Forelimb muscle (tissue), 1 donor: ENCODE results near the gene COQ7. TPM values are rescaled to one million over a fixed set of nuclear protein-coding genes. Genes with fewer than 3 reads are reported as not detected.

Source experiments
- DNase-seq: peaks from one replicate; pipeline ENCODE4 v3.0.0-alpha.2; 2013; ENCODE audit warnings: low read depth
- polyA plus RNA-seq: library from polyadenylated mRNA; unstranded; fragments of 120-200 nt; gene quantifications from one replicate; pipeline ENCODE4 v1.2.1, GENCODE V29; 2013; ENCODE audit not compliant: insufficient read length

The COQ7 gene
- 31.2 TPM for polyA plus RNA-seq

DNA sequence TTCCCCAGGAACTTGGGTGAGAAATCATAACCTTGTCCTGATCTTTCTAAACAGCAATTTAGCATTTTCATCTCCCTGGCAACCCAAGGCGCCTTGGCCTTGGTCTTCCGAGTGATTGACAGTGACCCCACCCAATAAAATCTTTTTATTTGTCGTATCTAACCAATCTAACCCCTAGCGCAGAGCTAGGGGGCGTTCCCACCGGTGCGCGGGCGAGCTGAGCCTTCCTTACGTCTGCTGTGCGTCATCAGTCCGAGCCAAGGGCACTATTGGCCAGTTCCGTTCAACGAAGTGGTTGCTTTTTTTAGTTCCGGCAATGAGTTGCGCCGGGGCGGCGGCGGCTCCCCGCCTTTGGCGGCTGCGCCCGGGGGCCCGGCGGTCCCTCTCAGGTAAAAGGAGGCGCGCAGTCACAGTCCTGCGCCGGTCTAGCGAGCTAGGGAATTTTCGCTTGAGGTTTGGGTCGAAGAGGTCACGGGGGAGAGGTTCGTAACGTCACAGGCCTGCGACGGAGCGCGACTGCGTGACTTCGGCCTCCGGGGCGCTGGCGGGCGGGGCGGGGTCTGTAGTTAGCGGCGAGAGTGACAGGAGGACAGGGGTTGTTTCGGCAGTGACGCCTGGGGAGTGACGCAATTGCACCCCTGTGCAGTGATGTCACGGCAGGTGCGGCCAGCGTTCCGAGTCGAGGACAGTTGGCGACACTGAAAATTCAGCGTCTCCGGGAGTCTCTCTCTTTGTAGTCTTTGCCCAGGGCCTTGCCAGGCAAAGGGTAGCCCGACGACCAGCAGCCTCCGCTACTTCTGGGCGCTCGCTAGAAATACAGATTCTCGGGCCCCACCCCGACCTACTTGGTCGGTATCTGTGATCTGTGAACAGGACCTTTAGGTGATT lies at the start of gene COQ7:
COQ7 (plus strand) TSS at position 266 of the 888 bp plus-strand sequence; CDS start at position 317, 51 bp downstream.
- DNase-seq: peak; percentile 99

DNA sequence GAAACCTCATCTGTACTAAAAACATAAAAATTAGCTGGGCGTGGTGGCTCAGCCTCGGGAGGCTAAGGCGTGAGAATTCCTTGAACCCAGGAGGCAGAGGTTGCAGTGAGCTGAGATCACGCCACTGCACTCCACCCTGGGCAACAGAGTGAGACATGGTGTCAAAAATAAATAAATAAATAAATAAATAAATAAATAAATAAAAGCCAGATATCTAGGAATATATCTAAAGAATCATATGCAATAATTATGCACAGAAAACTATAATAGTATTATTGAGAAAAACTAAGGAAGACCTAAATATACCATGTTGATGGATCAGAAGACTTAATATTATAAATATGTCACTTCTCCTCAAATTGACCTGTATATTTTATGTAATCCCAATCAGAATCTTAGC lies 46.7 kb upstream of the COQ7 start:
- DNase-seq: no peak

DNA sequence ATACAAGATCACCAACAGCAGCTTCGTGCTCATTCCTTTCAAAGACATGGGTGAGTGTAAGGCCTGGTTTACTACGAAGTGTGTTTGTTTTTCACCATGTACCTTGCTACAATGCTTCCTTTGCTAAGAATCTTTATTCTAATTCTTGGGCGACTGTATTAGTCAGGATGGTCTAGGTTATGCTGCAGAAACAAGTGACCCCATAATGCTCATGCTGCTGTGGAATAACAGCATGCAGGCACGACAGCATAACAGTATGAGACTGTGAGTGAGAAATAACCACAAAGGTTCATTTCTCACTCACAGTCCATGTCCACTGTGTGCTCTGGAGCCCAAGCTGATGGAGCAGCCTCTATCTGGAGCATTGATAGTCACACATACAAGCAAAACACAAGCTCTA lies 45.7 kb upstream of the COQ7 start:
- DNase-seq: no peak

DNA sequence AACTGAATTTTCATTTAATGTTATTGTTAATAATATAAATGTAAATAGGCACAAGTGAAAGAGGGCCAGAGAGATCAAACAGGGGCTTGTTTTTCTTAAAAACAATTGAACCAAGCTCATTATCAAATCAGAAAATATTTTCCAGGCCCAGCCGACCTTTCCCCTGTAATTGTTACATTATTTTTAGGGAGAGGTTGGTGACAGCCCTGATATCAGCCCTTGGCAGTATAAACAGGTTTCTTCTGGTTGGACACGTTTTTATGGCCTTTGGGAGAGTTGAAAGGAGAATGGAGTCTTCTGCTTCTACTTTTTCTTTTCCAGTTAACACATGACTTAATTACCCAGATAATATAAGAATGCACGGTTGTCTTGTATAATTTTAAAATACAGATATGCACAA lies 40.0 kb upstream of the COQ7 start:
- no peak for DNase-seq

DNA sequence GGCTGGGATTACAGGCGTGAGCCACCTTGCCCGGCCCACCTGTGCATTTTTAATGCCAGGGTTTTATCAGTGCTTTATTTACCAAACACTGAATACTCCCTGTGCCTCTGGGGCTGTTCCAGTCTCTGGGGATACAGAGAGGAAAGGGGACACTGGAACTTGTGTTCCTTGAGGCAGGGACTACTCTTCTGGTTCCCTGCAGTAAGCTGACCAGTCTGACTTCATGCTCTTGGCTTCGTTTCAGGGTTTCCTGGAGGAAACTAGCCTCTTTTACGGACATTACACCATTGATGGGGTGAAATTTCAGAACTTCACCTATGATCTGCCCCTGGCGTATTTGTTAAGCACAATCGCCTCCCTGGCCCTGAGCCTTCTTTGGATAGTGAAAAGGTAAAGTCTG lies 37.4 kb upstream of the COQ7 start:
- no peak for DNase-seq

DNA sequence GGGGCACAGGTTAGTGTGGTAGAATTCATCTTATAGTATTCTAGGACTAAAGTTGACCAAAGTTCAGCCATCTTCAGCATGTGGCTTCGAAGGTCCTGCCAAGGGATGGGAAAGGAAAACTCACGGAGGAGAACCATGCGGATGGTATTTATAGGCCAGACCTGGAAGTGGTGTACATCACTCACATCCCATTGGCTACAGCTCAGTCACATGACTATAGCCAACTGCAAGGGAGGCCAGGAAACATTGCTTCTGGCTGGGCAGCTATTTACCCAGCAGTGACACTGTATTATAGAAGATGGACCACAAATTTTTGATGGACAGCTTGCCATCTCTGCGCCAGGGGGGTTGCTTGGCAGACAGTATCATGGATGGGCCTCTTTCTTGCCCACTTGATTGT lies 35.7 kb upstream of the COQ7 start:
- no peak for DNase-seq

DNA sequence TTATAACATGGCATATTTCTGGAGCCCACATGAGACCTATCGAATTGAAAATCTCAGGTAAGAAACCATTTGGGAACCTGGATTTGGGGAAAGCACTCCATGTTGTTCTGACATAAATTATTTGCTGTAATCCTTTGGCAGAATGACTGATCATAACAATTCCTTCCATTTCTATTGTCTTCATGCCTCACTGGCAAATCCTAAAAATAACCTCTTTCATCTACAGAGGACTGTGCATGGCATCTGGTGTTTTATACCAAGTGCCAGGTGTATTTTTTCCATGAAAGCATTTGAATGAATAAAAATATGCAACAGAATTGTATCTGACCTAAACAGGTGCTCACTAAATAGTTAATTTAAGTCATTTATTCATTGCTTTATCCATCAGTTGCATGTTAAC lies 33.7 kb upstream of the COQ7 start:
- DNase-seq: no peak

DNA sequence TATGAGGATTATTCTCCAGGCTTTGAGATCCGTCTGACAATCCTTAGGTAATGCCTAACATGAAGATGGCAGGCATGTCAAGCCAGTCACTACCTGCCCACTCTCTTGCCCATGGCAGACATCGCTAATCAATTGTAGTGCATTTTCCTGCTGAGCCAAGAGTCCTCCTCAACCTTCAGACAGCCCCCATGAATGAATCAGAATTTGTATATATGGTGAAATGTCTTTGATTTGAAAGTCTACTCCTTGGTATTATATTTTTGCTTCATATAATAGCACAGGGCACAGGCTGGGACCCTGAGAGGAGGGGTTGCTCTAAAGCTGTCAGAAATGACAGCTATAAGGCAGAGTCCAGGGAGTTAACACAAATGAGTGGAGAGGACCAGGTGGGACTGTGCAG lies 27.0 kb upstream of the COQ7 start:
- DNase-seq: no peak

DNA sequence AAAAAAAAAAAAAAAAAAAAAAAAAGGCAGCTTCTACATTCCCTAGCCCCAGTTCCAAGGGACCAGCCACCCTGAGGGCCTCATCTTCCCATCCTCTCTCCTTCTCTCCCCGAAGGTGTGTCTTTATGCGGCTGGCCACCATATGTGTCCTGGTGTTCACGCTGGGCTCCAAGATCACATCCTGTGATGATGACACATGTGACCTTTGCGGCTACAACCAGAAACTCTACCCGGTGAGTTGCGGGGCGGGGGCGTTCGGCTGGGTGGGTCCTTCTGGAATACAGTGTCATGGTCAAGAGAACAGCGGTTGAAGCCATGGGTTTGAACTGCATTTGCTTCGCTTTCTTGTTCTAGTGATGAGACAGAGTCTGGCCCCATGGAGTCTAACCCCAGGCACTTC lies 22.6 kb upstream of the COQ7 start:
- DNase-seq: no peak

DNA sequence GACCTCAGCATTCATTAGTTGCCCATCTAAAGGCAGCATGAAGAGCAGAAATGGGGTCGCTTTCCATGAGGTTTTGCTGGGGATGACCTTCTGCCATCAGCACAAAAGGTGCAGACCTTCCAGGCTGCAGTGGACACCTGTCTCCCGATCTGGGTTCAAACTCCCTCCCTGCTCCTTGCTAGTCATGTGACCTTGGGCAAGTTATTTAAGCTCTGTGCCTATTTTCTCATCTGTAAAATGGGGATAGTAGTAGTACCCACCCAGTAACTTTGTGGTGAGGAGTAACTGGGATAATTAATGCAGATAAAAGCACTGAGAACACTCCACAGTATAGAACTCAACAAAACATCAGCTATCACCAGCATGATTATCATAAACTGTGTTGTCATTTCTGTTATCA lies 21.4 kb upstream of the COQ7 start:
- DNase-seq: no peak

DNA sequence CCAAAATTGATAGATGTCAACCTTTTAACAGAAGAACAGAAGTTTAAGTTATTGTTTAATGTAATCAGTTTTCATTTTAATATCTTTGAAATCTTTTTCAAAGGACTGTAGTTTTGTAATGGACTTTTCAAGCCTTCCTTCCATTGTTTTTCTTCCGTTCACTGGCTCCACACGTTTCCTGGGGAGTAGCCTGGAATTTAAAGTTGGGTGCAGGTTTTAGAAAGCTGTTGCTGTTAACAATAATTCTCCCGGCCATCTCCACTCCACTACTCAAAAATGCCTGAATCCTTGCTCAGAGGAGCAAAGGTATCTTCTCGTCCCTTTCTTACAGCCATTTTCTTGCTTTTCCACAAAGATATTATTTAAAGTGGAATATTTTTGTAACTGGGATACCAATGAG lies 4.7 kb upstream of the COQ7 start:
- no peak for DNase-seq

DNA sequence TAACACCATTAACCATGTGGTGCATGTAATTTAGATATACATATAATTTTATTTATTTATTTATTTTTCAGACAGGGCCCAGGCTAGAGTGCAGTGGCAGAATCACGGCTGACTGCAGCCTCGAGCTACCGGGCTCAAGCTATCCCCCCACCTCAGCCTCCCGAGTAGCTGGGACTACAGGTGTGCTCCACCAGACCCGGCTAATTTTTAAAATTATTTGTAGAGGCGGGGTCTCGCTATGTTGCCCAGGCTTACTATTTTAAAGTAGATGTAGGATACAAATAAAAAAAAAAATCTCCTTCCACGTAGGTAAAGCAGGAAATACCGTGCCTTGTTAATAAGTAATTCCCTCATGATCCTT lies 446 bp upstream of the COQ7 start:
- DNase-seq: no peak

DNA sequence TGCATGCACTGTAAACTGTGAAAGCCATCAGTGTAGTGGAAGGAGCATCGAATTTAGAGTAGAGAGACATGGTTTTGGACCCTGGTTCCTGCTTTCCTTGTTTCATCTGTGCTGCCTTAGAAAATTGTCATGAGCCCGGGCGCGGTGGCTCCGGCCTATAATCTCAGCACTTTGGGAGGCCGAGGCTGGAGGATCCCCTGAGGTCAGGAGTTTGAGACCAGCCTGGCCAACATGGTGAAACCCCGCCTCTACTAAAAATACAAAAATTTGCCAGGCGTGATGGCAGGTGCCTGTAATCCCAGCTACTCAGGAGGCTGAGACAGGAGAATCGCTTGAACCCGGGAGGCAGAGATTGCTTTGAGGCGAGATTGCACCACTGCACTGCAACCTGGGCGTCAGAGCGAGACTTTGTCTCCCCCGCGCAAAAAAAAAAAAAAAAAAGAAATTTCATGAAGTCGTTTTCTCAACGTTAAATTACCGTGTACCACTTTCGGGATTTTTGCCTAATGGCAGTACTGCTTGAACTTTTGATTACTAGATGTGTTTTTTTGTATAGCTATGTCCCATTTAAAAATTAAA lies 912 bp downstream of the COQ7 start:
- DNase-seq: no peak

DNA sequence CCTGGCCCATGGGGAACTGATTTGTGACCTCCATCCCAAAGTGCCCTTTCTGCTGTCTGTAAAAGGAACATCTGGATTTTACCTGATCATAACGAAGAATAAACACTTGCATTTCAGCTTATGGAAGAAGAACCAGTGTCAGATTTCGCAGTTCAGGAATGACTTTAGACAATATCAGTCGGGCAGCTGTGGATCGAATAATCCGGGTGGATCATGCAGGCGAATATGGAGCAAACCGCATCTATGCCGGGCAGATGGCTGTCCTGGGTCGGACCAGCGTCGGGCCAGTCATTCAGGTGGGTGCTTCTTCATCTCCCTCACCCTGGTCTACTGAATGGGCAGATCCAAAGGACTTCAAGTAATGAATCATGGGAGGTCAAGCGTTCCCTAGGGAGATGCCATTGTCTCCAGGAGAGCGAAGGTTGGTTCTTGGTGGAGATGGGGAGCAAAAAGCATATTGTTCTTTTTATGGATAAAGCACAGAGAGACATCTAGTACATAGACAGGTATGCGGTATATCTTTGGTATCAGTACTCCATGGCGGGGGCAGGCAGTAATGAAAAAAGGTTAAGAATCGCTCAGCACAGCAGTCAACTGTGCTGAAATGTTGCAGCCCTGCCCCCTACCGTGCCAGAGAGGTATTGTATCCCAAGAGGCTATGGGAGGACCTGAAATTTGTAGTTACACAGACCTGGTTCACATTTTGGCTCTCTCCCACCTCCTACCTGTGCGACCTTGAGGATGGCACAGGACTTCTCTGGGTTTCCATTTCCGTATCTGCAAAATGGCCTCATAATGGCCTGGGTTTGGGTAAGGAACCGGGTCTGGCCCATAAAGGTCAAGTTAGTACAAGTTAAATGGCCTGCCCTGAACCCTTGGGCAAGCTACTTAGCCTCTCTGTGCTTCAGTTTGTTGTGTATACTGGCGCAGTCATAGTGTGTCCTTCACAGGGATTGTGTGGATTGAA lies 4.7 kb downstream of the COQ7 start:
- no peak for DNase-seq

DNA sequence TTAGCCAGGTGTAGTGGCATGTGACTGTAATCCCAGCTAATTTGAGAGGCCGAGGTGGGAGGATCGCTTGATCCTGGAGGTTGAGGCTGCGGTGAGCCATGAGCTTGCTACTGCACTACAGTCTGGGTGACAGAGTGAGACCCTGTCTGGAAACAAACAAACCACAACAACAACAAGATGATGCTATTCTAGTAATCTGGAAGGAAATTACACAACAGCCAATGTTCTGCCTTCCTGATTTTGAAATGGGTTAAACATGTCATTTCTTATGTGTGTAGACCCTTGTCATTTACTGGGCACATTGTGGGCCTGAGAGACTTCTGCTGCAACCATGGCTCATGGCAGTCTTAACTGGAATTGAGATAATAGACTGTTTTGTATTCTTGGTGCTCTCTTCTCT lies 5.9 kb downstream of the COQ7 start:
- no peak for DNase-seq

DNA sequence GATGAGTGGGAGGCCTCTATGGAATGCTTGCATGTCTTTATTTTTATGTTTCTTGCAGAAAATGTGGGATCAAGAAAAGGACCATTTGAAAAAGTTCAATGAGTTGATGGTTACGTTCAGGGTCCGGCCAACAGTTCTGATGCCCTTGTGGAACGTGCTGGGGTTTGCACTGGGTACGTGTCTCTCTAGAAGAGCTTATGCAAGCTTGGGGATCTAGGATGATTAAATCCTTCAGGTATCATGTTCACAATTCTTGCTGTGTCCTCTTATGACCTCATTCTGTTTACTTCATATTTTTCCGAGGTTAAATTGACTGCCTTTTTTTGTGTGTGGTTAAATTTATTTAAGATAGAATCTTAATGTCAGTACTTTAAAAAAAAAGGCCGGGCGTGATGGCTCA lies 6.4 kb downstream of the COQ7 start:
- no peak for DNase-seq

DNA sequence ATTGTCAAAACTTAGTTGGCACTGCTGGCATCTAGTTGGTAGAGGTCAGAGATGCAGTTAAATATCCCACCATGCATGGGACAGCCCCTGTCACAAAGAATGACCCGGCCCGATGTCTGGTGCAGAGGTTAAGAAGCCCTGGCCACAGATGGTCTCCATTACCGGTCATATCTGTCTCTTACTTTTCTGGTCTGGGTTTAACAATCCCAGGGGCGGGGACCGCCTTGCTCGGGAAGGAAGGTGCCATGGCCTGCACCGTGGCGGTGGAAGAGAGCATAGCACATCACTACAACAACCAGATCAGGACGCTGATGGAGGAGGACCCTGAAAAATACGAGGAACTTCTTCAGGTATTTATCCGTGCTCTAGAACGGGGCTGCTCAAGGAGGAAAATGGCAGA lies 8.1 kb downstream of the COQ7 start:
- DNase-seq: no peak

DNA sequence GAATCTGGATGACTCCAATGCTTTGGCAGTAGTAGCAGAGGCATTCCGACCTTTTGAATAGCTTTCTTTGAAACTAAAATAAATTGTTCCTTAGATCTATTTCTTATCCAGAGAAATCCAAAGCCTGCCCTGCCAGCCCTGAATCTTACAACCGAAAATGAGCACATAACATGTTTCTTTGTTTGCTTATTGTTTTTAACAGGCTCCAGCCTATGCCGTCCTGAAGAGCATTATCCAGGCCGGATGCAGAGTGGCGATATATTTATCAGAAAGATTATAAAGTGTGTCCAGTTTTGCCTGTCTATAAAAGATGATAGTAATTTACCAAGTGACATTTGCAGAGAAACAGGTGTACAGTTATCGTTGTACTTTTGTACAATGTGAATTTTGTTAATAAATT lies 10.5 kb downstream of the COQ7 start:
- no peak for DNase-seq

DNA sequence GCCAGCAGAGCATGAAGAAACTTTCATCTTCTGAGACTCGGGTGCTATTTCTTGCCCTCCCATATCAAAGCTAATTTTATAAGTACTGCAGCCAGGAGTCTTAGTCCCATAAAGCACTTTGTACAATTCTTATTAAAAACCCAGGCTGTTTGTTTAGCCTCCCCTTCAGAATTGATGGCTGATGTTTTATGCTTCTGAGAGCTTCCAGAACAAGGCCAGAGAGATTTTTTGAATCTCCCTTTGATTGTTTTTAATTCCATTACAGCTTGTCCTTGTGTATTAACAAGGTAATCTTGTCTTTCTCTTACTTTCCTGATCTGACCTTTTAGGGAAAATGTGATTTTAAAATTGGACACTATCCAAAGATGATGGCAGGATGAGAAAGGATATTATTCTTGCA lies 16.3 kb downstream of the COQ7 start:
- no peak for DNase-seq

DNA sequence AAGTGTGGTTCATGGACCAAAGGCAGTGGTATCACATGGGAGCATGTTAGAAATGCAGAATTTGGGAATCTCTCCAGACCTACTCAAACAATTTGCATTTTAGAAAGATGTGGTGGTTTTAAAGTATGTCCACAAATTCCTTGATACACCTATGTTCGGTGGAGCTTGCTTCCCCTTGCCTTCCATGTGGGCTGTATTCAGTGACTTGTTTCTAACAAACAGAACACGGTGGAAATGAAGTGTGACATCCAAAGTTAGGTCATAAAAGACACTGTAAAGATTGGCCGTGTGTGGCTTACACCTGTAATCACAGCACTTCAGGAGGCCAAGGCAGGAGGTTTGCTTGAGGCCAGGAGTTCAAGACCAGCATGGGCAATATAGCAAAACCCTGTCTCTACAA lies 16.7 kb downstream of the COQ7 start:
- no peak for DNase-seq

DNA sequence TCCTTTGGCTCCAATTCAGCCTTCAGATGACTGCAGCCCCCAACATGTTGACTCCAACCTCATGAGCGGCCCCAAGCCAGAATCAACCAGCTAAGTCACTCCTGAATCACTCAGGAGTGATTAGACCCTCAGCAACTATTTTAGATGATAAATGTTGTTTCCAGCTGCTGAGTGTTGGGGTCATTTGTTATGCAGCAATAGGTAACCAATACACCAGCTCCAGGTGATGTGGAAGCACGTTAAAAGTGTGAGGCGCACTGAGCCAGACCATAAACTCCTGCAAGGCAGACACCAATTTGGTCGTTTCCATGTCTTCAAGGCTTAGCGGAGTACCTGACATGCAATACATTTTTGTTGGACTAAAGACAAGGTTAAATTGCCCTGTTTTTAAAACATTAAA lies 17.5 kb downstream of the COQ7 start:
- DNase-seq: no peak

DNA sequence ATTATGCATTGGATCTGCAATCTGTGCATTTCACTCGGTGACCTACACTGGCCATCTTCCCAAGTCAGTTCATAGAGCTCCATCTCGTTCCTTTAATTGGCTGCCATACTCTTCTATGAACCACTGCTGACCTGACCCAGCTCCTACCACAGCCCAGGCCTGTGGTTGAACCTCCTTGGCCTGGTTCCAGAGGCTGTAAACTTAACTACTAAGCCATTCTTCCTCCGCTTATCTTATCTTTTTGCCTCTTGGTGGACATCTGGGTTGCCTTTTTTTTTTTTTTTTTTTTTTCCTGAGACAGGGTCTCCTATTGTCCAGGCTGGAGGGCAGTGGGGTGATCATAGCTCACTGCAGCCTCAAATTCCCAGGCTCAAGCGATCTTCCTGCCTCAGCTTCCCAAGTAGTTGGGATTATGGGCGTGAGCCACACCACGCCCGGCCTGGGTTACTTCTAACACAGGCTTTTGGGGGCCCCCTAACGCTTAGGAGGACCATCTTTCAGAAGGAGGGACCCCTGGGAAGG lies 18.3 kb downstream of the COQ7 start:
- DNase-seq: no peak
